ENCODE data around the gene ABCC4. TPM values are rescaled to one million over a fixed set of nuclear protein-coding genes. Genes with fewer than 3 reads are reported as not detected.
A peak's percentile ranks its signal among the peaks of the same experiment; 100 is the strongest.

ABCC4 gene
- total RNA-seq, 1 donor from 2014 or later: 11.7 TPM

DNA sequence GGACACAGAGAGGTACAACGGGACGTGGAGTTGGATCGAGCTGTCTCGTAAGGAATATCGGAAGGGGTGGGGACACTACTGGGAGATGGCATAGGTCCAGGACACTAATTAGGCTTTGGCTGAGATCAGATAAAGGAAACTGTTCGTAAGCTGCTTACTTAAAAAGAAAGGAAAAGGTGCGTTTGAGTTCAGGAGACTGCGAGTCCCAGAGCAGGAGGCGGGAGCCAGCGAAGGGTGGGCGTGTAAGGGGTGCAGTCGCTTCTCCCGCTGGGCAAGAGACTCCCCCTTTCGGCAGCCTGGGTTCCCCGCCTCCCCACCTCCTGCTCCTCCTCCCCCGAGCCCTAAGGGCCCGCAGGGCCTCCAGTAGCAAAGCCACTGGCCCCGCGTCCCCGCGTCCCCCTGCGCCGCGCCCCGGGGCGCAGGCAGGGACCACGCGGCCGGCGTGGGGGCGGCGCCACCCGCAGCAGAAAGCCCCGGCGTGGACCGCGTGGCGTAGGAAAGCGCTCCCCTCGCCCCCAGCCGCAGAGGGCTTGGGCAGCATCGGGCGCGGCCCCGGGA is 547 bp downstream of the ABCC4 start:
- Mint-ChIP-seq H3K27me3 (no peaks in the 10 kb centered on the region), H3K4me1 (peaks cover 26% of the 10 kb centered on the region), H3K9me3 (no peaks in the 10 kb centered on the region), H3K36me3 (ENCODE audit: low read depth) (no peaks in the 10 kb centered on the region), H3K27ac (peak overlapping the region; percentile 38), H3K4me3 (peak overlapping the region; percentile 82)
- DNase-seq (peak; percentile 29), ATAC-seq (ENCODE audit: low read depth) (peak; percentile 52)
- TF ChIP-seq, protein P1, sequence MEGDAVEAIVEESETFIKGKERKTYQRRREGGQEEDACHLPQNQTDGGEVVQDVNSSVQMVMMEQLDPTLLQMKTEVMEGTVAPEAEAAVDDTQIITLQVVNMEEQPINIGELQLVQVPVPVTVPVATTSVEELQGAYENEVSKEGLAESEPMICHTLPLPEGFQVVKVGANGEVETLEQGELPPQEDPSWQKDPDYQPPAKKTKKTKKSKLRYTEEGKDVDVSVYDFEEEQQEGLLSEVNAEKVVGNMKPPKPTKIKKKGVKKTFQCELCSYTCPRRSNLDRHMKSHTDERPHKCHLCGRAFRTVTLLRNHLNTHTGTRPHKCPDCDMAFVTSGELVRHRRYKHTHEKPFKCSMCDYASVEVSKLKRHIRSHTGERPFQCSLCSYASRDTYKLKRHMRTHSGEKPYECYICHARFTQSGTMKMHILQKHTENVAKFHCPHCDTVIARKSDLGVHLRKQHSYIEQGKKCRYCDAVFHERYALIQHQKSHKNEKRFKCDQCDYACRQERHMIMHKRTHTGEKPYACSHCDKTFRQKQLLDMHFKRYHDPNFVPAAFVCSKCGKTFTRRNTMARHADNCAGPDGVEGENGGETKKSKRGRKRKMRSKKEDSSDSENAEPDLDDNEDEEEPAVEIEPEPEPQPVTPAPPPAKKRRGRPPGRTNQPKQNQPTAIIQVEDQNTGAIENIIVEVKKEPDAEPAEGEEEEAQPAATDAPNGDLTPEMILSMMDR (IDR thresholded peaks at IDR 0.05): no peak
- intact Hi-C loops (cut with micrococcal nuclease): loop anchor here (1.0 to 5.0 kb wide), 4 partner anchors 20 to 377 kb away; partner anchors contain the start of gene DNAJC3
- ChIA-PET POLR2A (interaction anchor here (0.6 kb wide), 1 partner anchor 10 kb away, joined by 6 read pairs; no protein-coding TSS in a partner anchor), CTCF (interaction anchor here (1.0 to 2.7 kb wide), 5 partner anchors 80 to 111 kb away, joined by 3 to 14 read pairs (median 4); no protein-coding TSS in a partner anchor)

DNA sequence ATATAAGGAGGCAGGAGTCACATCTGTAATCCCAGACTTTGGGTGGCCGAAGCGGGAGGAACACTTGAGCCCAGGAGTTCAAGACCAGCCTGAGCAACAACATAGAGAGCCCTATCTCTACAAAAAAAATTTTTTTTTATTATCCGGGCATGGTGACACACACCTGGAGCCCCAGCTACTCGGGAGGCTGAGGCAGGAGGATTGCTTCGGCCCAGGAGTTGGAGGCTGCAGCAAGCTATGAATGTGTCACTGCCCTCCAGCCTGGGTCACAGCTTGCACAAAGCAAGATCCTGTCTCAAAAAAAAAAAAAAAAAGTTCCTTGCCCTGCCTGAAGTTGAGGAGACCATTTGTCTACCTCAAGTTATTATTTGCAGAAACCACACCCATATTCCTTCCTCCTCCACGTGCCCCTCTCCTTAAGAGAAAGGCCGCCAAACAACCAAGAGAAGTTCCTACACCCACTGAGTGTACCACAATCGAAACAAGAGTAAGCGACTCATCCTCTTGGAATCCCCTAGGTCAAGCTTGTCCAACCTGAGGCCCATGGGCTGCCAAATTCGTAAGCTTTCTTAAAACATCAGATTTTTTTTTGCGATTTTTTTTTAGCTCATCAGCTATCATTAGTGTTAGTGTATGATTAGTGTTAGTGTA is 2.2 kb downstream of the ABCC4 start:
- ChIA-PET CTCF (interaction anchor here (1.1 to 2.7 kb wide), 3 partner anchors 102 to 107 kb away, joined by 3 to 14 read pairs (median 7); no protein-coding TSS in a partner anchor), POLR2A (no interaction called here)
- Mint-ChIP-seq H3K4me1 (peaks cover 26% of the 10 kb centered on the region), H3K27me3 (no peaks in the 10 kb centered on the region), H3K4me3 (peak overlapping the region; percentile 82), H3K9me3 (no peaks in the 10 kb centered on the region), H3K27ac (peak overlapping the region; percentile 56), H3K36me3 (ENCODE audit: low read depth) (no peaks in the 10 kb centered on the region)
- ATAC-seq (ENCODE audit: low read depth): no peak
- TF ChIP-seq, protein P1 (IDR thresholded peaks at IDR 0.05): no peak
- no peak for DNase-seq
- intact Hi-C loops (cut with micrococcal nuclease): no loop called here

DNA sequence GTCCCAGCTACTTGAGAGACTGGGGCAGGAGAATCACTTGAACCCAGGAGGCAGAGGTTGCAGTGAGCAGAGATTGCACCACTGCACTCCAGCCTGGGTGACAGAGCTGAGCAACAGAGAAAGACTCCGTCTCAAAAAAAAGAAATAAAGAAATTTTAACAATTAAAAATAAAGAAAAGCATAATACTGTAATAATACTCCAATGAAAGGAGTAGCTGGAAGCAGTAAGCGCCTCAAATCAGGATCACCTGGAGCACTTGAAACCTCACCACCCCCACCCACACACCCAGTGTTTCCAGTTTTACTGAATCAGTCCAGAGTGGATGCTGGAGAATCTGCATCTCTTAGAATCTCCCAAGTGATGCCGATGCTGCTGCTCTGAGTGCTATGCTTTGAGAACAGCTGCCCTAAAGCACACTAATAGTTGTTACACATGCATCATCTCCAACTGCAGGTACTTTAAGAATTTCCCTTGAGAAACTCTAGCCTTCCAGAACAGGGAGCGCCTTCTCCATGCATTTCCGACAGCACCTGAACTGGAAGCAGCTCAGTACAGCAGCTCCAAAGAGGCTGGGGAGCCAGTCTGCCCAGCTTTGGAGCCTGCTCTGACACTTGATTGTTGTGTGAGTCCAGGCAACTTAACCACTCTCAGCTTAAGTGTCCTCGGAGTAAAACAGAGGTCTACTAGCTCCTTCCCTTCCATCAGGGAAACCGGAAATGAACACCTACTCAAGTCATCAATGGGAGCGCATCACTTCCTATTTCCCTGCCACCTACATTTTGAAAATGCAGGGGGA is 2.9 kb downstream of the ABCC4 start:
- POLR2A ChIA-PET: no interaction called here

DNA sequence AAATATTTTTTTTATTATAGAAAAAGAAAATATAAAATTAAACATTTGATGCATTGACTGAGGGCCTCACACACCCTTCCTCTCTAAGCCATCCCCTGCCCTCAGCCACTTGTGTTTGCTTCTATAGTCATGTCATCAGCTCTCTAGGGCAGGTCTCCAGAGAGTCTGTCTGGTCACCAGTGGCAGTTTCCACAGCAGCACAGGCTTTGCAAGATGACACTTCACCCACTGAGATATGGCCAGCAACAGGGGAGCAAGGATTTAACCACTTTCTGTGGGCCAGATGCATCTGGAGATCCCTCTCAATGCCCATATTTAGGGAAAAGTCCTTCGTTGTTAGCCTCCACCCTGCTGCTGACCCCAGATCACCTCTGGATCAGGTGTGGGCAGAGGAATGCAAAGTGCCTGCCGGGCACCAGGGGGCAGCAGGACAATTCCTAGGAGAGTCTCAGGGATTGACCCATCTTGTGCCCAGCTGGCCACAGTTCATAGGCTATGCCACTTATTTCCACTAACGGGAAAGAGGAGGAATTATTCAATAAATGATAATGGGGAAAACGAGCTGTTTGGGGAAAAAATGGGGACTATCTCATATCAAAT is 4.8 kb downstream of the ABCC4 start:
- ChIA-PET POLR2A (interaction anchor here (0.5 kb wide), 1 partner anchor 16 kb away, joined by 5 read pairs; no protein-coding TSS in a partner anchor), CTCF (interaction anchor here (0.7 to 2.7 kb wide), 11 partner anchors 8 to 182 kb away, joined by 3 to 29 read pairs (median 4); no protein-coding TSS in a partner anchor)
- Mint-ChIP-seq H3K9me3 (no peaks in the 10 kb centered on the region), H3K27me3 (no peaks in the 10 kb centered on the region), H3K27ac (no peak overlapping the region), H3K4me3 (no peak overlapping the region), H3K4me1 (peaks cover 18% of the 10 kb centered on the region), H3K36me3 (ENCODE audit: low read depth) (peaks cover 1% of the 10 kb centered on the region)
- DNase-seq (no peak), ATAC-seq (ENCODE audit: low read depth) (no peak)
- intact Hi-C loops (cut with micrococcal nuclease): loop anchor here (1.0 kb wide), 2 partner anchors 84 to 108 kb away; no protein-coding TSS in a partner anchor
- TF ChIP-seq, protein P1 (IDR thresholded peaks at IDR 0.05): no peak

More for the DNA sequence above, 2.9 kb downstream of the ABCC4 start:
- Mint-ChIP-seq H3K36me3 (ENCODE audit: low read depth) (no peaks in the 10 kb centered on the region), H3K4me3 (no peak overlapping the region), H3K27ac (no peak overlapping the region), H3K4me1 (peaks cover 26% of the 10 kb centered on the region), H3K9me3 (no peaks in the 10 kb centered on the region), H3K27me3 (no peaks in the 10 kb centered on the region)
- CTCF ChIA-PET: interaction anchor here (1.1 to 2.7 kb wide), 5 partner anchors 83 to 106 kb away, joined by 3 to 17 read pairs (median 7); no protein-coding TSS in a partner anchor
- DNase-seq (no peak), ATAC-seq (ENCODE audit: low read depth) (no peak)
- intact Hi-C loops (cut with micrococcal nuclease): no loop called here
- TF ChIP-seq, protein P1 (IDR thresholded peaks at IDR 0.05): no peak
